Kidney glomerular epithelial cell (primary cell): Measurements from ENCODE around the gene VPS26C.
A peak's percentile ranks its signal among the peaks of the same experiment; 100 is the strongest.
"Not testable (repeated sequence)": the region's sequence is repeated elsewhere in the genome, so short reads cannot be mapped to it uniquely, and the experiment has no call there.

ENCODE experiments used
- DNase-seq: peaks from one replicate; lab custom pipeline; 2025; lab: John Stamatoyannopoulos, UW

VPS26C gene

GRCh38 chr21:37267269-37268185, at the start of gene VPS26C:
Gene VPS26C, minus strand, starts transcription at chr21:37267334. Its CDS starts 40 bp downstream, at chr21:37267294.
- DNase-seq, result peak; percentile 97

- DNase-seq, result not testable (repeated sequence)
Observed at GRCh38 chr21:37316072-37316471, 48.9 kb upstream of the VPS26C start.

GRCh38 chr21:37300114-37300751, 33.1 kb upstream of the VPS26C start:
- no peak for DNase-seq

- no peak for DNase-seq
Observed at GRCh38 chr21:37297364-37297763, 30.2 kb upstream of the VPS26C start.

GRCh38 chr21:37294679-37295078, 27.5 kb upstream of the VPS26C start:
- DNase-seq, result no peak

- no peak for DNase-seq
Observed at GRCh38 chr21:37292941-37293340, 25.8 kb upstream of the VPS26C start.

GRCh38 chr21:37292041-37292440, 24.9 kb upstream of the VPS26C start:
- no peak for DNase-seq

GRCh38 chr21:37283191-37283710, 16.1 kb upstream of the VPS26C start:
- DNase-seq, result not testable (repeated sequence)

GRCh38 chr21:37282602-37283001, 15.5 kb upstream of the VPS26C start:
- not testable (repeated sequence) for DNase-seq

GRCh38 chr21:37281993-37282392, 14.9 kb upstream of the VPS26C start:
- DNase-seq, result no peak

GRCh38 chr21:37281579-37281978, 14.4 kb upstream of the VPS26C start:
- DNase-seq, result no peak

GRCh38 chr21:37279271-37279670, 12.1 kb upstream of the VPS26C start:
- not testable (repeated sequence) for DNase-seq

- DNase-seq, result no peak
Observed at GRCh38 chr21:37278199-37278598, 11.1 kb upstream of the VPS26C start.

- no peak for DNase-seq
Observed at GRCh38 chr21:37276377-37276776, 9.2 kb upstream of the VPS26C start.

- DNase-seq, result no peak
Observed at GRCh38 chr21:37273911-37274690, 7.0 kb upstream of the VPS26C start.

- DNase-seq, result no peak
Observed at GRCh38 chr21:37273440-37273839, 6.3 kb upstream of the VPS26C start.

- DNase-seq, result no peak
Observed at GRCh38 chr21:37272897-37273296, 5.8 kb upstream of the VPS26C start.

GRCh38 chr21:37270576-37271365, 3.6 kb upstream of the VPS26C start:
- no peak for DNase-seq

GRCh38 chr21:37269481-37269880, 2.3 kb upstream of the VPS26C start:
- no peak for DNase-seq

GRCh38 chr21:37268186-37268503, 1.0 kb upstream of the VPS26C start:
- no peak for DNase-seq

GRCh38 chr21:37266515-37267221, 466 bp downstream of the VPS26C start:
- DNase-seq, result no peak
